Epithelial cell of prostate (primary cell): Measurements from ENCODE around the gene VANGL2.

Source experiments
- DNase-seq: peaks from one replicate; pipeline ENCODE4 v3.0.0-alpha.2; 2011; ENCODE audit warnings: low read depth, low spot score
- H3K27ac ChIP-seq: fragments of 450-650 bp; 2 replicates; pipeline ENCODE4 v1.5.1; 2017; ENCODE audit warnings: mild to moderate bottlenecking

VANGL2 gene

GRCh38 chr1:160453443-160453842 lies 53.1 kb downstream of the VANGL2 start:
- DNase-seq, result no peak
- no peak overlapping the region for H3K27ac ChIP-seq

- no peak overlapping the region for H3K27ac ChIP-seq
- DNase-seq, result no peak
These were observed 54.2 kb downstream of the VANGL2 start for GRCh38 chr1:160454371-160455152.

GRCh38 chr1:160455153-160455517 lies 54.8 kb downstream of the VANGL2 start:
- DNase-seq, result no peak
- H3K27ac ChIP-seq, result no peak overlapping the region

- no peak overlapping the region for H3K27ac ChIP-seq
- DNase-seq, result no peak
These were observed 58.7 kb downstream of the VANGL2 start for GRCh38 chr1:160459056-160459455.

DNA sequence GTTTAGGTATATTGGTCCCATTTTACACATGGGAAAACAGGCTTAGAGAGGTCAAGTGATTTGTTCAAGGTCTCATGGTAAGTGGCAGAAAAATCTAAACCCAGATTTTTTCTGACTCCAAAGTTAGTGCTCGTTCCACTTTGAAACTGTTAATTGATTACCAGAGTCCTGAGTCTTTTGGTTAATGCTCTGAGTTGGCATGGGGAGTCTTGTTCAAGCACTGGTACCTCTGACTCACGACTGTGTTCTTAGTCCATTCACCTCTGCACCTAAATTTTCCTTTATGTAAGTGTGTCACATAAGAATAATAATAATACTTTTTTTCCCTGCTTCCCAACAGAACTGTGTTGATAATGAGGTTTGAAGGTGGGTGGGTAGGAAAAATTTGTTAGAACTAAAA lies 59.3 kb downstream of the VANGL2 start:
- H3K27ac ChIP-seq, result no peak overlapping the region

DNA sequence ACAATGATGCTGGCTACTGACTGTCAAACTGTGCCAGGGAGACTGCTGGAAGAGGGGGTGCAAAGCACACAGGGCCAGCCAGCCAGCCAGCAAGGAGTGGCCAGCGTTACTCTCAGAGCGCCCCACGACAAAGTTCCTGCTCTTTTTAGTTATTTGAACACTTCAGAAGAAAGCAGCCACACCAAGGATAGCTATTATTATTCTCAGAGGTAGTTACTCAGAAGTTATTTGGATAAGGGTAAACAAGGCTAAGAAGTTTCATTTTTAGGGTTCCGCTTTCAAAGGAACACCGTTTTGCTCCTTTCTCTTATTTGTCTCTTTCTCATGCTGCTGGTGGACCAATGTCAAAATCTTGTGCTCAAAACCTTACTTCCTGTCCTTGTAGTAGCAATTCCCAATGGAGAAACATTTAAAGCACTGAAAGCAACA lies 59.9 kb downstream of the VANGL2 start:
- no peak for DNase-seq
- H3K27ac ChIP-seq, result no peak overlapping the region

More for the DNA sequence above, 59.3 kb downstream of the VANGL2 start:
- no peak for DNase-seq

DNA sequence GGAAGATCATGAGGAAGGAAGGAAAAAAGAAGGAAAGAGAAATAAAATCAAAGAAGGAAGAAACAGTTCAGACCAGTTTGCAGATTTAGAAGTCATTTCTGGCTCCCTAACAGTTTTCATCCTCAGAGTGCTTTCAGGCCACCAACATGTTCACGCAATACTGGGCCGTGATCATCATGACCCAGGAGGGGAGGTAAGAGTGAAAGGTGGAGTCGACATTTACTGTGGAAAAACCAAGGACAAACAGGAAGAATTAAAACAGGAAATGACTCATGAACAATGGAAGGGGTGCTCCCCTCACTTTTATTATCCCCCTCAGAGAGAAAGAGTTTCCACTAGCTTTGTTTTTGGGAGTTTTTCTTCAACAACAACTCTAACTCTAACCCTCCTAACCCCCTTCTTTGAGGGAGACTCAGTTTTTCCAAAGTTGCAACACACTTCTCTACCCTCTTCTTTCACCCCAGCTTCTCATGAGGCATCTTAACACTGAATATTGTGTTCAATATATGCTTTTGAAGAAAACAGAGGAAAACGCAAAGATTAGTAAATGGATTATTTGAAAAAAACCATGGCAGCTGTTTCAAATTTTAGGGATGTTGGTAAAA lies 60.4 kb downstream of the VANGL2 start:
- DNase-seq, result no peak
- H3K27ac ChIP-seq, result no peak overlapping the region

- DNase-seq, result no peak
- H3K27ac ChIP-seq, result no peak overlapping the region
These were observed 64.8 kb downstream of the VANGL2 start for GRCh38 chr1:160465123-160465522.

DNA sequence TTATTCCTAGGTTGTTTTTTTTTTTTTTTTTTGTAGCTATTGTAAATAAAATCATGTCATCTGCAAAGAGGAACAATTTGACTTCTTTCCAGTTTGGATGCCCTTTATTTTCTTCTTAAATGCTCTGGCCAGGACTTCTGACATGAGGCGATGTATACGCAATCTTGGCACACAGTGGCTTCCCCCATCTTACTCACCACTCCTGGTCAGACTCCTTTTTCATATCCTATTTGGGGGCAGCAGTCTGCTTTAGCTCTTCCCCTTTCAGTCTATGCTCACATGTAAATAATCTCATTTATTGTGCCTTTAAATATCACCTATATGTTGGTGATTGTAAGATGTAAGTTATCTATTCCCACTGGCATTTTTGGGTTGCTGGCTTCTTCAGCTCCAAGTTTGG lies 66.6 kb downstream of the VANGL2 start:
- DNase-seq, result no peak
- no peak overlapping the region for H3K27ac ChIP-seq

GRCh38 chr1:160467576-160467975 lies 67.2 kb downstream of the VANGL2 start:
- H3K27ac ChIP-seq, result no peak overlapping the region
- no peak for DNase-seq

DNA sequence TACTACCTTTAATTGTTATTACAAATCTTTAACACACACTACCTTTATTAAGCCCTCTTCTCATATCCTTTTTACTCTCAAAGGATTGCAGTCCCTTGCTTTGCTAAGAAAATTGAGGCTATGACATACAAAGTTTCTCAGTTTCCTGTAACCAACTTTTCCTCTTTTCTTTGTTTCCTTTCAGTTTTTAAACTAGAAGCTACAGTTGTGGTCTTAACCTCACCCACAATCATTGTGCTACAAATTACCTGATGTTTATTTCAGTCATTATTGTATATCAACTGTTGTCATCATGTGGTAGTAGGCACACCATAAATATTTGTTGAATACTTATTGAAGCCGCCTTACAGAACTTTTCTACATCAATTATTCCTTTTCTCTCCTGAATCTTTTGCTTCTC lies 70.9 kb downstream of the VANGL2 start:
- DNase-seq, result no peak
- H3K27ac ChIP-seq, result no peak overlapping the region

DNA sequence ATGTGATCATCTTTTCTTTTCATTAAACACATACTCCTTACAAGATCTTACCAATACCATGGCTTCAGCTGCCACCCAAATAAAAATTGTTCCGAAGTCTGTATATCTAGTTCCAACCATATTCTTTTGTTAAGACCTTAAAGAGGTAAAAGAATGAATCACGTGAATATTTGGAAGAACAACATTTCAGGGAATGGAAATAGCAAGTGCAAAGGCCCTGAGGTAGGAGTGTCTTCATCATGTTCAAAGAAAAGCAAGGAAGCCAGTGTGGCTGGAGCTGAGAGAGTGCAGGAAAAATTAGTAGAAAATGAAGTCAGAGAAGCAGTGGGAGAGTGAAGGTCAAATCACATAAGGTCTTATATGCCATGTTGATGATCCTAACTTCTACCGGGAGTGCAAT lies 71.7 kb downstream of the VANGL2 start:
- no peak overlapping the region for H3K27ac ChIP-seq
- DNase-seq, result no peak

DNA sequence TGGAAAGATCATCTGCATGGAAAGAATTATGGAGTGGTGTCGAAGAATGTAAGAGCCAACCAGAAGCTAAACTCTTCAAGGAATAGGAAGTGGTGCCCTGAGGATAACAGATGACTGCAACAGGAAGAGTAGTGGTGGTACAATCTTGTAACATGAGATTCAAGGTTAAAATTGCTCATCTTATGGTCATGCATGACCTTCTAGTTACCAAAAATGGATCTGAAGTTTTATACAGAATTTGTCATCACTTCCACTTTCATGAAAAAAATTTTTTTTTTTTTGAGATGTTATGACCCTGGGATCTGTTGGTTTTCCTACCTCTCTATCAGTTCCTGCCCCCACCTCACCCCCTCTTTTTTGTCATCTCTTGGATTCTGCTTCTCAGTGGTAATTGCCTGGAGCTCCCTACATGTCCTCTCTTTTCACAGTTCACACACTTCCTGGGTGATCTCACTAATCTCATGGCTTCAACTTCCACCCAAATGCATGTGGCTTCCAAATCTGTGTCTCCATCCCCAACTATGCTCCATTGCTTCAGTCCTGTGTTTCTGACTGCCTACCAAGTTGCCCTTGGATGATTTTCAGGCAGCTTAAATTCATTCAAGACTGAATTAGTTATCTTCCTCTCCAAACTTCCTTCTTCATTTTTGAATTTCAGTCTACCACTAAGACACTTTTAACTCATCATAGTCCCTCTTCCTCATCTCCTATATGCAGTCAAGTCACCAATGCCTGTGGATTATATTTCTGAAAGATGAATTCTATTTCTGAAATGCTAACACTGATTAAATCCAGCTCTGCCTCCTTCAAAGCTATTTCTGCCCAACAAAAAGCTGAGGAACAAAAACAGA lies 74.3 kb downstream of the VANGL2 start:
- no peak overlapping the region for H3K27ac ChIP-seq
- no peak for DNase-seq
